HEK293 (cell line): Measurements from ENCODE around the gene CSMD2.

Experiments used
- CTCF ChIA-PET: fragments of 350-600 bp; formaldehyde crosslinking; extraction: SDS; loops from one replicate; lab custom pipeline; 2021; ENCODE audit warnings: antibody characterized with exemption; lab: Yijun Ruan, JAX
- POLR2A ChIA-PET: fragments of 300-600 bp; formaldehyde crosslinking; extraction: SDS; loops from one replicate; lab custom pipeline; 2020; ENCODE audit warnings: antibody characterized with exemption, inconsistent platforms; lab: Yijun Ruan, JAX
- H3K27ac ChIP-seq: fragments of 200-500 bp; sonication (Bioruptor generic); 2 replicates; pipeline ENCODE4 v1.5.1; 2014; ENCODE audit warnings: low read depth, low read length, control low read depth, inconsistent platforms; ENCODE audit errors: extremely low read depth
- H3K36me3 ChIP-seq, 2 experiments: fragments of 200-500 bp in 1 of 2; sonication (Bioruptor generic) in 1 of 2; 1 replicate in 1 of 2; 2 replicates in 1 of 2; pipeline ENCODE4 v1.5.1; 2014 to 2017; ENCODE audit warnings: inconsistent platforms in 2 of 2, low read length in 2 of 2; ENCODE audit not compliant: control insufficient read depth in 2 of 2, insufficient read depth in 1 of 2
- H3K4me1 ChIP-seq: fragments of 200-500 bp; sonication (Bioruptor generic); 2 replicates; pipeline ENCODE4 v1.5.1; 2014; ENCODE audit warnings: mild to moderate bottlenecking, low read length, inconsistent platforms; ENCODE audit not compliant: control insufficient read depth, insufficient read depth
- H3K4me3 ChIP-seq: 2 replicates; pipeline ENCODE4 v1.5.1; 2011; ENCODE audit warnings: low read depth, mild to moderate bottlenecking, control low read depth, low read length, moderate library complexity
- H3K9me3 ChIP-seq: fragments of 200-500 bp; sonication (Bioruptor generic); 2 replicates; pipeline ENCODE4 v1.5.1; 2014; ENCODE audit warnings: low read depth, low read length, inconsistent platforms; ENCODE audit not compliant: control insufficient read depth, insufficient read depth
- GFI1B ChIP-seq: fragments of 450-650 bp; formaldehyde crosslinking; IDR thresholded peaks from 2 replicates; pipeline ENCODE4 v1.5.1; 2016; ENCODE audit warnings: missing biosample characterization, missing genetic modification characterization
- GLI4 ChIP-seq: fragments of 450-650 bp; formaldehyde crosslinking; IDR thresholded peaks from 2 replicates; pipeline ENCODE4 v1.5.1; 2016; ENCODE audit warnings: missing biosample characterization, missing genetic modification characterization
- GLIS1 ChIP-seq: fragments of 450-650 bp; formaldehyde crosslinking; IDR thresholded peaks from 2 replicates; pipeline ENCODE4 v1.5.1; 2016; ENCODE audit warnings: missing biosample characterization, missing genetic modification characterization
- HOXD13 ChIP-seq: sonication (generic); formaldehyde crosslinking; IDR thresholded peaks from 2 replicates; pipeline ENCODE4 v1.8.0; 2022; ENCODE audit warnings: missing genetic modification reagents, borderline replicate concordance
- KLF9 ChIP-seq: fragments of 450-650 bp; formaldehyde crosslinking; IDR thresholded peaks from 2 replicates; pipeline ENCODE4 v1.5.1; 2016; ENCODE audit warnings: missing biosample characterization, missing genetic modification characterization, low read depth
- PRDM2 ChIP-seq: fragments of 450-650 bp; formaldehyde crosslinking; IDR thresholded peaks from 2 replicates; pipeline ENCODE4 v1.5.1; 2016; ENCODE audit warnings: missing biosample characterization, missing genetic modification characterization, borderline replicate concordance
- ZFP41 ChIP-seq: fragments of 450-650 bp; formaldehyde crosslinking; IDR thresholded peaks from 2 replicates; pipeline ENCODE4 v1.5.1; 2016; ENCODE audit warnings: missing biosample characterization, missing genetic modification characterization, borderline replicate concordance
- ZFP69B ChIP-seq: fragments of 450-650 bp; formaldehyde crosslinking; IDR thresholded peaks from 2 replicates; pipeline ENCODE4 v1.5.1; 2016; ENCODE audit warnings: missing biosample characterization, missing genetic modification characterization
- ZNF148 ChIP-seq: fragments of 450-650 bp; formaldehyde crosslinking; IDR thresholded peaks from 2 replicates; pipeline ENCODE4 v1.5.0; 2017; ENCODE audit warnings: missing biosample characterization, missing genetic modification characterization, borderline replicate concordance
- ZNF157 ChIP-seq: fragments of 450-650 bp; formaldehyde crosslinking; IDR thresholded peaks from 2 replicates; pipeline ENCODE4 v1.5.1; 2016; ENCODE audit warnings: missing biosample characterization, missing genetic modification characterization
- ZNF26 ChIP-seq: fragments of 450-650 bp; formaldehyde crosslinking; IDR thresholded peaks from 2 replicates; pipeline ENCODE4 v1.5.1; 2016; ENCODE audit warnings: missing biosample characterization, missing genetic modification characterization
- ZNF354C ChIP-seq: fragments of 450-650 bp; formaldehyde crosslinking; IDR thresholded peaks from 2 replicates; pipeline ENCODE4 v1.5.1; 2016; ENCODE audit warnings: missing biosample characterization, missing genetic modification characterization, low read depth, borderline replicate concordance
- ZNF514 ChIP-seq: fragments of 450-650 bp; formaldehyde crosslinking; IDR thresholded peaks from 2 replicates; pipeline ENCODE4 v1.5.1; 2016; ENCODE audit warnings: missing biosample characterization, missing genetic modification characterization
- ZNF548 ChIP-seq: fragments of 450-650 bp; formaldehyde crosslinking; IDR thresholded peaks from 2 replicates; pipeline ENCODE4 v1.5.1; 2016; ENCODE audit warnings: missing biosample characterization, missing genetic modification characterization
- ZNF571 ChIP-seq: fragments of 450-650 bp; formaldehyde crosslinking; IDR thresholded peaks from 2 replicates; pipeline ENCODE4 v1.5.0; 2017; ENCODE audit warnings: missing biosample characterization, missing genetic modification characterization
- ZNF585B ChIP-seq: fragments of 450-650 bp; formaldehyde crosslinking; IDR thresholded peaks from 2 replicates; pipeline ENCODE4 v1.5.1; 2016; ENCODE audit warnings: missing biosample characterization, missing genetic modification characterization
- ZNF645 ChIP-seq: fragments of 450-650 bp; formaldehyde crosslinking; IDR thresholded peaks from 2 replicates; pipeline ENCODE4; 2016; ENCODE audit warnings: missing biosample characterization, missing genetic modification characterization
- ZNF707 ChIP-seq: fragments of 450-650 bp; formaldehyde crosslinking; IDR thresholded peaks from 2 replicates; pipeline ENCODE4 v1.5.1; 2016; ENCODE audit warnings: missing biosample characterization, missing genetic modification characterization
- ZNF843 ChIP-seq: fragments of 450-650 bp; formaldehyde crosslinking; IDR thresholded peaks from 2 replicates; pipeline ENCODE4 v1.5.1; 2016; ENCODE audit warnings: missing biosample characterization, missing genetic modification characterization
- ZSCAN23 ChIP-seq: fragments of 450-650 bp; formaldehyde crosslinking; IDR thresholded peaks from 2 replicates; pipeline ENCODE4 v1.5.1; 2016; ENCODE audit warnings: missing biosample characterization, missing genetic modification characterization

Gene CSMD2

GRCh38 chr1:33826311-33826710 is 338.7 kb downstream of the CSMD2 start:
- Histone ChIP-seq H3K4me3 (no peak overlapping the region), H3K27ac (no peak overlapping the region), H3K36me3 (no peaks in the 10 kb centered on the region), H3K9me3 (no peaks in the 10 kb centered on the region), H3K4me1 (no peaks in the 10 kb centered on the region)
- CTCF ChIA-PET: no interaction called here
- TF ChIP-seq ZSCAN23 (tag by site-specific recombination): no peak
- TF ChIP-seq ZNF26 (tag by site-specific recombination): no peak
- no peak for TF ChIP-seq ZNF157 (tag by site-specific recombination)
- no peak for TF ChIP-seq ZNF354C (tag by site-specific recombination)
- TF ChIP-seq ZNF707: no peak
- no peak for TF ChIP-seq HOXD13 (CRISPR knock-in tag)
- TF ChIP-seq ZFP69B (tag by site-specific recombination): no peak
- no peak for TF ChIP-seq KLF9
- no peak for TF ChIP-seq ZNF843 (tag by site-specific recombination)
- no peak for TF ChIP-seq GLIS1 (tag by site-specific recombination)
- no peak for TF ChIP-seq GFI1B
- TF ChIP-seq ZNF514 (tag by site-specific recombination): no peak
- no peak for TF ChIP-seq ZNF585B (tag by site-specific recombination)
- no peak for TF ChIP-seq ZFP41 (tag by site-specific recombination)
- TF ChIP-seq ZNF548: no peak
- TF ChIP-seq PRDM2 (tag by site-specific recombination): no peak
- no peak for TF ChIP-seq ZNF571 (tag by site-specific recombination)
- no peak for TF ChIP-seq GLI4 (tag by site-specific recombination)
- TF ChIP-seq ZNF645 (tag by site-specific recombination): no peak
- no peak for TF ChIP-seq ZNF148 (tag by site-specific recombination)
- POLR2A ChIA-PET: no interaction called here
